CD4-positive, alpha-beta T cell treated with Interferon alpha-2 for 1 hour (primary cell): ENCODE data around the gene ACAP3.

ENCODE experiments used
- DNase-seq, 2 donors: peaks; one replicate each; pipeline ENCODE4 v3.0.0-alpha.2; 2020 to 2022

Gene ACAP3

DNA sequence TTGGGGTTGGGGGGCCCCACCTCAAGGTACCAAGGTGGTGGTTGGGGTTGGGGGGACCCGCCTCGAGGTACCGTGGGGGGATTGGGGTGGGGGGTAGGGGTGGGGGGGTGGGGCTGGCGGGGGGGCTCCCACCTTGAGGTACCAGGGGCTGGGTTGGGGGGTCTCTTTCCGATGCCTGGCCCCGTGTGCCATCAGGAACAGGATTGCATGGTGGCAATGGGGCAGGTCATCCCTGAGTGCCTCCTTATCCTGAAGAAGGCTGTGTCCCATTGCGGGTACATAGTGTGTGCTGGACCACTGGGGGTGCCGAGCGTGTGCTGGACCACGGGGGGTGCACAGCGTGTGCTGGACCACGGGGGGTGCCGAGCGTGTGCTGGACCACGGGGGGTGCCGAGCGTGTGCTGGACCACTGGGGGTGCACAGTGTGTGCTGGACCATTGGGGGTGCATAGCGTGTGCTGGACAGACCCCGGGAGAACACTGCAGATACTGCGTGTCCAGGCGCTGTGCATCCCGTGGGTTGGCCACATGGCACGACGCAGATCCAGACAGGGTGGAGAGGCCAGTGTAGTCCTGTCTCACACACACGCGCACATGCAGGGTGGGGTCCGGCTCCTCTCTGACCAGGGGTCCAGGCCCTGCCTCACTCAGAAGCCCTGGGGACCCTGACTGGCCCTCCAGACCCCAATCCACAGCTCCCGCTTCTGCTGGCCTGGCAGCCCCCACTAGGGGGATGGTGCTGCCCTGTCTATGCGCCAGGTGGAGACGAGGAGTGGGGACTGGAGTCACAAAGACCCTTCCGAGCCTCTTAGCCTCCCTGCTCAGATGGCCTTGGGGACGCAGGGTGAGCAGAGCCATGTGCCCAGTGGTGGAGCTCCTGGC, 23.3 kb downstream of the ACAP3 start:
- DNase-seq = no peak

DNA sequence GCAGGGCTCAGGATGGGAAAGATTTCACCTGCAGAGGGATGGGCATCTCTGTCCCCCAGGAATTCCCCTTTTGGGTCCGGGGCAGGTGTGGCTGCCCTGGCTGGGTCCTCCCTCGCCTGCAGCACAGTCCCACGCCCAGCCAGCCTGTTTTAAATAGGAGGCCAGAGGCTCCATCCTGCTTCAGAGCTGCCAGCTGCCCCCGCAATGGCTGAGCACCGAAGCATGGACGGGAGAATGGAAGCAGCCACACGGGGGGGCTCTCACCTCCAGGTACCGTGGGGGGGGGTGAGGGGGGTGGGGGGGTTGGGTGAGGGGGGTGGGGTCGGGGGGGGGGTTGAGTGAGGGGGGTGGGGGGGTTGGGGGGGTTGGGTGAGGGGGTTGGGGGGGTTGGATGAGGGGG, 23.9 kb downstream of the ACAP3 start:
- no peak for DNase-seq

DNA sequence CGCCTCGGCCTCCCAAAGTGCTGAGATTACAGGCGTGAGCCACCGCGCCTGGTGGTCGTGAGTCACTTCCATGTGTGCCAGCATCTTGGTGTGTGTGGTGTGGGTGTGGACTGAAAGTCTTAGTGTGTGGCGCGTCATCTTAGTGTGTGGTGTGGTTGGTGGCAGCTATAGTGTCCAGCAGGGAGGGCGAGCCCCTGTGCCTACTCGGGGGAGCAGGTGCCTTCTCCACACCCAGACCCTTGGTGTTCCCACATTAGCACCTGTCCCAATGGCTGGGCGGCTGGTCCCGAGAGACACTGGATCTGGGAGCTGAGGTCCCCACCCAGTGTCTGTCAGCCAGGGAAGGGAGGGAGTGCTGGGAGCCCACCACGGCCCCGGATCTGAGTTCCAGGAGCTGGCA, 24.7 kb downstream of the ACAP3 start:
- DNase-seq = no peak

DNA sequence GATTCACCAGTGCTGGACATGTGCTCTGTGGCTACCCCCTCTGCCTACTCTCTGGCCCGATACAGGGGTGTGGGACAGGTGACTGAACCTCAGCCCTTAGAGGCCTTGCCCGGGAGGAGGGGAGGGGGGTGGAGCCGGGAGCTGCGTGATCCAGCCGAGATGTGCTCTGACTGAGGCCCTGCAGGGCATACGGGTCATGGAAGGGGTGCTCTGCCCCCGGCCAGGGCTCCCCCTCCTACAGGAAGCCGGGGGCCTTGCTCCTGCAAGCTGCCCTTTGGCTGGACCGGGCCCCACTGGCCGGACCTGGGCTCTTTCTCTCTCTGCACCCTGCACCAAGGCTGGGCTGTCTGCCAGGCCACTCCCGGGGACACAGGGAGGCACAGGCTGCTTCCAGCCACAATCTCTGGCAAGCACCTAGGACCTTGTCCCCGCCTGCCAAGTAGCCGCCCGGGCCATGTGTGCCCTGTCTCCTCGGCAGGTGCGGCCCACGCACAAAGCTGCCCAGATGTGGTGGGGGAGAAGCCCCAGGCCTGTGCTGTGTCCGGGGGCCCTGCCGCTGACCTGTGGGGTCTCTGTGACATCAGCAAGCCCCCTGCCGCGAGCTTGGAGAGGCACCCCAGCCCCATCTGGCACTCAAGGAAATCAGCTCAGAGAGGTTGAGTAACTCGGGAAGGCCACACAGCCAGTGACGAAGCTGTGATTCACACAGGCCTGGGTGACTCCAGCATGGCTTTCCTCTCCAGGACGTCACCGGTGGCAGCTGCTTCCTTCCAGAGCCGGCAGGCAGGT, 26.0 kb downstream of the ACAP3 start:
- no peak for DNase-seq

DNA sequence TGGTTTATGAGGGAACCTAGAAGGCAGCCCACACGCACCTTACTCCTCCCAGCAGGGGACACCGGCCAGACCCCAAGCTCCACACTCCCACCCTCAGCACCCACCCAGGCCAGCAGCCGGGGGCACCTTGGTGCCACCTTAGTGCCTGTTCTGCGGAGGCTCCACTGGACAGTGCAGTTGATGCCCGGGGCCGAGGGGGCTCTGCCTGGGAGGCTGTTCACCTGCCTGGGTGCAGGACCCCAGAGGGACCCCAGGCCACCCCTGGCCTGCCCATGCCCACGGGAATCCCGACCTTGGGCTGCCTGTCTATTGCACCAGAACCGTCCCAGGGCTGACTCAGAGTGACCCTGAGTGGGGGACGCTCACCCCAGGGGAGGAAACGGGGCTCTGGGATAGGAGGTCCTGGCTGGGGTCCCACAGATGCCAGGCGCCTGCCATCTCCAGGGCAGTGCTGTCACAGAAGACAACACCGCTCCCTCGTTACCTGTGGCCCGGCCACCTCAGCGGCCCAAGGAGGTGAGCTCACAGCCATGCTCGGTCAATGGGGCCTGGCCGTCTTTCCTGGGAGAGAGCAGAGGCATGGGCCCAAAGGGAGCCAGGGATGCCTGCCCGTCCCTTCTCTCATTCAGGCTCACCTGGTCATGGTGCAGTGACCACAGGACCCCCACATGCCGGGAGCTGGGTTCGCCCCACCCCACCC, 26.8 kb downstream of the ACAP3 start:
- DNase-seq = no peak

DNA sequence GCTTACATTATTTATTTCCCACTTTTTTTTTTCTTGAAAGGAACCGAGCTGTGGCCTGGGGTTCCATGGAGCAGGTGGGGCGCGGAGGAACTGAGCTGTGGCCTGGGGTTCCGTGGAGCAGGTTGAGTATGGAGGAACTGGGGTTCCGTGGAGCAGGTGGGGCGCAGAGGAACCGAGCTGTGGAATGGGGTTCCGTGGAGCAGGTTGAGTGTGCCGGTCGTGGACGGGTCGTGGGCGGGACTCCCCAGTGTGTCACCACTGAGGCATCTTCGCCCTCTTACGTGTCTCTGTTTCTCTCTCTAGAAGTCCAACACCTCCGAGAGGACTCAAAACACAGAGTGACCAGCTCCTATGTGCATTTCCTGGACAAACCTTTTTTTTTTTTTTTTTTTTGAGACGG, 28.7 kb downstream of the ACAP3 start:
- DNase-seq = no peak

DNA sequence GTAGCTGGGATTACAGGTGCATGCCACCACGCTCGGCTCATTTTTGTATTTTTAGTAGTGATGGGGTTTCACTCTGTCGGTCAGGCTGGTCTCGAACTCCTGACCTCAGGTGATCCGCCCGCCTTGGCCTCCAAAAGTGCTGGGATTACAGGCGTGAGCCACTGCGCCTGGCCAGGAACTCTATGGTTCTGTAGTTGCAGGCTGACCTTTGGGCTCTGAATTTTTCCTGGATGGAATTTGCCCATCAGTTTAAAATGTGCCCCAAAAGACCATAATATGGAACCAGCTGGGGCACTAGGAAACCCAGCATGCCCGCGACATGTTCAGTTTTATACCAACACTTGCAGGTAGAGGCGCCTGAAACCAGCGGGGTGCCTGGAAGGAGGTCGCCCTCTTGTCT, 29.1 kb downstream of the ACAP3 start:
- DNase-seq = no peak

DNA sequence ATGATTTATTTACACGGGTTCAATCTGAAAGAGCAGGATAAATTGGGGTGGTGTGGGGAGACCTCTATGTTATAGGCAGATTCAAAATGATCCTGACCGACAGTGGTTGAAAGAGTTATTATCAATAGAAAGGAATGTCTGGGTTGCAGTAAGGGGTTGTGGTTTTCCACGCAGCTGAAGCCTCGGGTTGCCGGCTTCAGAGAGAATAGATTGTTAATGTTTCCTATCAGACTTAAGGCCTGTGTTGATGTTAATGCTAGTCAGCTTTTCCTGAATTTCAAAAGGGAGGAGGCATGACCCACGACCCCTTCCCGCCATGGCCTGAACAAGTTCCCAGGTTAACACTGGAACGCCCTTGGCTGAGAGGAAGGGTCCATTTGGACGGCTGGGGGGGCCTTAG, 31.9 kb downstream of the ACAP3 start:
- DNase-seq = no peak

DNA sequence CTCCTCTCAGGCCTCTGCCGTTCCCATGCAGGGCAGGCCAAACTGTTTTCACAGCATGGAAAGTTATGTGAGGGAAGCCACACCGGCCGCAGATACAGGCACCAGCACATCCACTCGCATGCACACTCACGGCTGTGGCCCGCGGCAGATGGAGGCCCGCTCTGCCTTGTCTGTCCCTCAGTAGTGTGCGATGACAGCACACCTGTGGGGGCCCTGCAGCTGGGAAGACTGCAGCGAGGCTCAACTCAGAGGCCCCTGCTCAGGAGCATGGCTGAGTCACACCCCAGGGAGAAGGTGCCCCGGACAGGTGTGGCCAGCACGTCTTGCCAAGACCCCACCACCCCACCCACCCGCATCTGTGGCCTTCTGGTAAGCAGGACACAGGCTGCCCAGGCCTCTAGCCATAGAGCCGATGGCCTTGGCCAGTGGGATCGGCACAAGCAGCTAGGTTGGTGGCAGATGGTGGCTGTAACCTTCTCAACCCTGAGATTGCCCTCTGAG, 32.7 kb downstream of the ACAP3 start:
- no peak for DNase-seq

DNA sequence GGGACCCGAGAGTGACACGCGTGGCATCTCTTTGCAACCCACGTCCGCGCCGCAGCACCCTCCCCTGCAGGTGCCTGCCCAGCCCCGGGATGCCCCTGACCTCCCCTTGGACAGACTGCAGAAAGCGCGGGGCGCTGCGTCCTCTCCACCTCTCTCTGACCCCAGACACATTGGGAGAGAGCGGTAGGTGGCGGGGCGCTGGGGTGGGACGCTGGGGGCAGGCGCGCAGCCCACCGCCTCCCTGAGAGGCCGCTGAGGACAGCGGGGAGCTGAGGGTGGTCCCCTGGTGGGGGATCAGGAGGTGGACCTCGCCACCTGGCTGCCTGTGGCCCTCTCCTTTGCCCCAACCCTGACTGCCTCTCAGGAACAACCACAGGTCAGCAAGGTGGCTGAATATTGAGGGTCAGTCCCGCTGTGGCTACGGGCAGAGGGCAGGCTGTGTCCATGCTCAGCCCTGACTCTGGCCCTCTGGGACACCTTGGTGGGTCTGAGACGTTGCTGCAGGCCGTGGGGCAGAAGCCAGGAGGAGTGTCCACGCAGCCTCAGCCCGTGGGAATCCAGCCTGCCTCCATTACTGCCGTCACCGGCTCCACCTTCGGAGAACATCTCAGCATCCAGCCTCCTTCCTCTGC, 33.3 kb downstream of the ACAP3 start:
- no peak for DNase-seq

DNA sequence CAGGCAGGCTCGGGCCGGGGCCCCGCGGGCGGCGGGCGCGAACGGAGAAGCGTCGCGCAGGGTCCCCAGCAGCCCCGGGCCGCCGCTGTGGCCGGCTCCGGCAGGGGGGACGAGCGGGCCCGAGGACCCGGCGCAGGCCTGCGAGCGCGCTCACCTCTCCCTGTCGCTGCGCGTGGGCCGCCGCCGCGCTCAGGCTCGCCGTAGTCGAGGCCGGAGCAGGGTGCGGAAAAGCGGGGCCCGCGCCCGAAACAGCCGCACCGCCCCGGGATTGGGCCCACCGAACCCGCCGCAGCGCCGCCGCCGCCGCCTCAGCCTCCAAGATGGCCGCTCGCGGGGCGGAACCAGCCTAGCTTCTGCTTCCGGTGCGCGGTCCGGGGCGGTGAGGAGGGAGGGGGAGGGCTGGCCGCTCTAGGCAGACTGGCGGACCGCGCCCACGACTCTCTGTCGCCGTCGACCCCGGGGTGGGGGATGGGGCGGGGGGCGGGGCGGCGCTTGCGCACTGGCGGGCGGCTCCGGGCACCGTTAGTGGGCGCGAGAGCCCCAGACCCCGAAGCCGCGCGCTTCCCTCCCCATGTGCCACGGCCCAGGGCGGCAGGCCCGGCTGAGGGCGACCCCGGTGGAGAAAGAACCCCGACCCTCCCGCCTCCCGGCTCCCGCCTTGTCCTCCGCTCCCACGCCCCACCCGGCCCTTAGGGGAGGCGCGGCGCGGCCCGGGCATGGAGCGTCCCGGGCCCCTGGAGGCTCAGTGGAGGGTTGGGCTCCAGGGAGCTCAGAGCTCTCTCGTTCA, 34.0 kb downstream of the ACAP3 start, which contains the start of gene UBE2J2:
TSS of gene UBE2J2 (minus strand) at position 343 of the 787 bp plus-strand sequence. CDS start 5,862 bp downstream, outside the sequence.
- DNase-seq = peak; percentile 92 to 94

DNA sequence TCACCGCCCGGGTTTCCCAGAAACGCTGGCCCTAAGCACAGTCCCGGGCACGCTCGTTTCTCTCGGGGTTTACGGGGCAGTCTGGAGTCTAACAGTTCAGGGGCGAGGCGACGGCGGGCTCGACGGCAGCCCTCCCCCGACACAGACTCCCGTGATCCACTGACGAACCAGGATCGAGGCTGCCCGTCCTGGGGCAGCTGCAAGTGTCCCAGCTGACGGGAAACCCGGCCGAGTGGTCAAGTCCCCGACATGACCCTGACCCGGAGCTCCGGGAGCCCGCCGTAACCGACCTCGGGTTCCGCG, 34.6 kb downstream of the ACAP3 start:
- DNase-seq = no peak

DNA sequence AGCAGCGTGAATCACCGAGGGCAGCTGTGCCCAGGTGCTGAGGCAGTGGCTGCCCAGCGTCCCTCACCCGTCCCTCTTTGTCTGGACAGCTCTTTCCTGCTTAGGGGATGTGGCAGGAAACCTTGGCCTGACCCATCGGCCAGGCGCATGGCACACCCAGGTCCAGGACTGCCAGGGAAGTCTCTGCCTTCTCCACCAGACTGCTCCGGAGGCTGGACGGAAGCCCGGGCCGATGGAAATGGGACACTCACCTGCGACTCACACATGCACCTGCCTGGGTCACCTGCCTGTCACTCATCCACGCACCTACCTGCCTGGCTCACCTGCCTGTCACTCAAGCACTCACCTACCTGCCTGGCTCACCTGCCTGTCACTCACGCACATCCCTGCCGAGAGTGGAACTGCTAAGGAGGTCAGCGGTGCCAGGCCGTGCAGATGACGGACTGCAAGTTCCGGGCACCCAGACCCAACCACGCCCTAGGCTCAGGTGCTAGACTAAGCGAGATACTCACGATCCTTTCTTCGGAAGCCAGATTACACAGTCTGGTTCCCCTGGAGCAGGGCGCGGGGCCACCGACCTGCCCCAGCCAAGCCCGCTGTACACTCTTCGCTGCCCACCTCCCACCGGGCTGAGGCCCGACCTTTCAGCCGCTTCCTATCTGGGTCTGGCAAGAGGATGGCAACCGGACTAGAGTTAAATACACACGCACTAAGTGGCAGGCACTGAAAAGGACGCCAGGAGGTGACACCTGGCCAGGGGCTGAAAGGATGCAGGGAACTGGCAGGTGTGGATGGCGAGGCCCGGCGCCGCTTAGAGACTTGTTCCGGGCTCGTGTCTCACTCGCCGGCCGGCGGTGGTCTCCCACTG, 35.2 kb downstream of the ACAP3 start:
- no peak for DNase-seq

DNA sequence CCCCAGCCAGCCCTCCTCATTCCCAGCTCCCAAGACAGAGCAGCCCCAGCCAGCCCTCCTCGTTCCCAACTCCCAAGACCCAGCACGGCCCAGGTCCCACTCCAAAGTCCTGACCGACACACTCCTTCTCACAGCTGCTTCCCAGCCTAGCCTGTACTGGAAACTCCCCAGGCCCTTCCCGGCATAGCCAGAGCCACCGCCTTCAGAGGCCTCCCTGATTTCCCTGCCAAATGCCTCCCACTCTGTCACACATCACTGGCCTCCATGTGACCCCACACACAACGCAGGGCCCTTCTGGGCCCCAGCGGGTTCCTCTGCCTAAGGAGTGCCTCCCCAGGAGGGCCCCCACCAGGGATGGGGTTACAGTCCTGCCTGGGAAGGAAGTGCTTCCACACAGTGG, 36.9 kb downstream of the ACAP3 start:
- no peak for DNase-seq

DNA sequence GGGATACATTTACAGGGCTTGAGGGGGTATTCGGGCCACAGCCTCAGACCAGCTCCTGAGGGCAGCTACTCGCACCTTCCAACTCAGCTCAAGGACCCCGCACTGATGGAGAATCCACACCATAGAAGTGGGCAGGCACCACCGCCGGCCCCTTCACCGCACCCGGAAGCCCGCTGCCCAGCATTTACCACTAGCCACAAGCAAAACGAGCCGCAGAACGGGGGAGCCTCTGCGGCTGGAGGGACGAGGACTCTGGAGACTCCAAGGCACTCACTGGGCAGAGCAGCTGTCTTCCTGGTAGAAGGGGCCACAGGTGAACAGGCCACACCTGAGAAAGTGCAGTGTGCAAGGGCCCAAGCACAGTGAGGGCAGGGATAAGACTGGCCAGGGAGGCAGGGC, 39.4 kb downstream of the ACAP3 start:
- no peak for DNase-seq

DNA sequence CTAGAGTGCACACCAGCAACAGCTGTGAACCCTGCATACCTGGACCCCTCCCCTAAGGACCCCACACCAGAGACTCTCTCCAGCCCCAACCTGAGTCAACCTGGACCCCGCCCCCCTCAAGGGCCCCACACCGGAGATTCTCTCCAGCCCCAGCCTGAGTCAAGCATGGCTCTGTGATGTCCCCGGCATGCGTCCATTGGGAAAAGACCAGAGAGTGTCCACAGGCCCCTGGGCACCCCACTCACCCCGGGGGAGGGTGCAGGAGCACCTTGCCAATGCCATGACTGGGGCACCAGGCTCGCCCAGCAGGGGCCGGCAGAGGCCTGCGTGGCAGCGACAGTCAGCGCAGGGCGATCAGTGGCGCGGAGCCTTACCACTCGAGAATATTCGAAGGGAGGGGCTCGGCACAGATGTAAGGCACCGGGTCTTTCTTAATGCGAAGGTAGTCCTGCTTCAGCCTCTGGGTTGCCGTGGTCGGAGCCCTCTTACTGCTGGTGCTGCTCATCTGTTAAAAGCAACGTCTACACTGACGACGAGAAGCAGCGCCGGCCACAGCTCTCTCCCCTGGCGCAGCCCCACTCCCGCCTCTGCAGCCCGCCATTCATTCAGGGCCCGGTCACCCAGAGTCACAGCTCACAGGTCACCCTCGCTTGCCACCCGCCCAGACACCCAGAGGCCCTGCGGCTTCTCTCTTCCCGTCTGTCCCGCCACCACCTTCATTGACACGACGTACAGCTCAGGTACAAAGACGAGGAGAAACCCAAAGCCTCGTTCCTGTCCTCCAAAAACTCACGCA, 40.0 kb downstream of the ACAP3 start:
- DNase-seq = no peak

DNA sequence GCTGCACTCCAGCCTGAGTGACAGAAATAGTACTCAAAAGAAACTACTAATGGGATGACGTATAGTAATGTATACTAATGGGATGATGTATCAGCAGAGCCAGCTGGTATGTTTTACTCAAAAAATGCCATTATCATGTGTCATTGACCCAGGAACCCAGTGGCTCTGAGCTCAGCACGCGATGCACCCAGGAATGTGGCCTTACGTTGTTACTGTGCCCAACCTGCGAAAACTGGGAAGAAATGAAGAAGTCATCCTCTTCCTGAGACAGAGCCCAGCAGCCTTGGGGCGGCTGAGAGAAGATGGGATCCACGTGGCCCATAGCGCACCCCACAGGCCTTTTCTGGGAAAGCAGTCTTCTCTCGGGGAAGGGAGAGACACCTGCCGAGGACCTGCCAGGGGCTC, 42.9 kb downstream of the ACAP3 start:
- DNase-seq = peak in 1 of 2 donors; percentile 30

DNA sequence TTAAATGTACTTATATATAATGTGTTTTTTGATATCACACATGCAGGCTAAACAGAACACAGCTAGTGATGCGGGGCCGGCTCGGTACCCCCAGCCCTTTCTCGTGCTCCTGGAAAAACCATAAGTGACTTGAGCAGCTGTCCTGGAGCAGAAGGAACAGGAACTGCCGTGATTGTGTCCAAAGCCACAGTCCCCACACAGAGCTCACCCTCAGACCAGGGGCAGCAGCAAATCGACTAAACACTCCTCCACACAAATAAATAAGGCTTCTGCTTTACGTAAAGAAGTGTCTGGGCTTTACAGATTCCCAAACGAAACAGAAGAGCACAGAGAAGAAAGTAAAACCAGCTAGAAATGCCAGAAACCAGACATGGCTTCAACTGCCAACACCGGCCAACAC, 43.7 kb downstream of the ACAP3 start:
- no peak for DNase-seq

DNA sequence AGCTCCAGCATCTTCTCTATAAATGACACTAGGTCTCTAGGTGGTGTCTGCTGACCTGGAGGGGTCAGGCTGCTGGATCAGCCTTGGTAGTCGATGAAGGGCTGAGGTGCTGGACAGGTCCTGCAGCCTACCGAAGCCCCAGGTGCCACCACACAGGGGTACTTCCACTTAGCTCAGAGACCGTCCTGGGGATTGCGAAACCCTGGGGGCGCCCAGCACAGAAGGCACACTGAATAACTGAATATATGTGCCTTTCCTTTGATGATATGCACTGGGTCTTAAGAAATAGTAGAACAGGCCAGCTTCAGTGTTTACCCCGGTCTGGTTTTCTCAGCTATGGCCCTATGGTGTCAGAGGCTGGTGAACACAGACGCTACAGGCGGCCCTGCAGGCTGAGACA, 45.0 kb downstream of the ACAP3 start:
- no peak for DNase-seq

DNA sequence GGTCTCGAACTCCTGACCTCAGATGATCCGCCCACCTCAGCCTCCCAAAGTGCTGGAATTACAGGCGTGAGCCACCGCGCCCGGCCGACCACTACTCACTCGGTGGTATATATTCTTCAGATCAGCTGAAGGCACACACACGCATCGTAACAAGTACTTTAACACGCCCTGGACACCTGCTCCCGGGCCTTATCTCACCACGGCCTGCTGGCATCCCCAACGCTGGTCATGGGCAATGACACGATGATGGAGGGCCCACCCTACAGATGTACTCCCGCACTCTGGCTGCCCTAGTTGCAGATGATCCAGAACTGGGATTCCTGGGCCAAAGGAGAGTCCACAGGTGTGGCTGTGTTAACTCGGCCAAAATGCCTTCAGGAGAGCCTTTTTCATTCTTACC, 45.7 kb downstream of the ACAP3 start:
- DNase-seq = no peak
